ENCODE results near the gene HLA-F. TPM values are rescaled to one million over a fixed set of nuclear protein-coding genes. Genes with fewer than 3 reads are reported as not detected.

HLA-F gene
- total RNA-seq, 2 donors from 2014 or later = 220 to 504 TPM

DNA sequence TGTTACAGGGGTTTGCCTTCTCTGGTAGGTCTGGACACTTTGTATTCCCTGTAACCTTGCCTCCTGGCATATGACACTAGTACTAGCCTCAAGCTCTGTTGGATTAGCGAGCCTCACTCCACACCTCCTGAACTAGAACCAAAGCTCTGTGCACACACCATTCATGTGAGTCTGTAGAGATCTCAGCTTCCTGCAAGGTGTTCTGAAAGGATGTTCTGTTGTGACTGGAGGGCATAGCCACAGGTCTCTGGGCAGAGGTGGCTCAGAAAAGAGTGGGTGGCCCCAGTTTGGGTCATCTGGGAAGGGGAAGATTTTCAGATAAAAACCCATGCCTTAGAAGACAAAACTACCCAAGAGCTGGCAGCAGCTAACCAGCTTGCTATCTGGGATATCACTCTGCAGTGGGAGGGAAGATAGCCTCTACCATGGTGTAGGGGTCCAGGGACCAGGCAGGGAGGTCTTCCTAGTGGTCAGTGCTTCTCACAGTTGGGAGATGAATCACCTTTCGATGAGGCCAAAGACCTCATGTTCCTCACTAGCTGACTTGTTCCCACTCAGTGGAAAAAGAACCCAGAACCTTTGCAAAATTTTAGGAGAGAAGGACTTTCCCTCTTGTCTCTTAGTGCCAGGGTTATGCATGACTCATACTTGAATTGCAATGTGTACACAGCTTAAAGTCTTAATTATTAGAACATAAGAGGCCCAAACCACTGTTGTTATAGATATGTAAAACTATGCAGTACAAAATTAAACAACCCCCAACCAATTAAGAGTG is 41.4 kb downstream of the HLA-F start:
- Mint-ChIP-seq H3K27ac (no peak overlapping the region), H3K9me3 (no peaks in the 10 kb centered on the region), H3K36me3 (no peaks in the 10 kb centered on the region)
- no peak for DNase-seq (ENCODE audit: low spot score in 2 of 2)
- peak; percentile 39 to 45 for ATAC-seq

DNA sequence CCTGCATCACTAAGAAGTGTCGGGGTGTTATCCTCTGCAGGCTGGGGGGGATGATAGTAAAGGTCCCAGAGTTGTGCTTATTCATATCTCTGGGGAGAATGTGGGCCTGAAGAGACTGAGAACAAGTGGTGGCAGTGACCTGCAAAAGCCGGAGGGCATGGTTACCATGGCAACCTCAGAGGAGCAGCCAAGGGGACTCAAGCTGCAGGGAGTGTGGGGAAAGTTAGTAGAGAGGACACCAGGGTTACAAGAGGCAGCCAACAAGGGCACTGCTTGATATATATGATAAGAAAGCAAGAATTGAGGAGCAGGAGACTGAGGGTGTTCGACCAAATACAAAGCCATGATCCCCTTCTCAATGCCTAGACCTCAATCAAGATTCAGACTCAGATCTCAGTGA is 46.1 kb downstream of the HLA-F start:
- H3K27ac Mint-ChIP-seq = no peak overlapping the region
- ATAC-seq (no peak), DNase-seq (ENCODE audit: low spot score in 2 of 2) (no peak)

DNA sequence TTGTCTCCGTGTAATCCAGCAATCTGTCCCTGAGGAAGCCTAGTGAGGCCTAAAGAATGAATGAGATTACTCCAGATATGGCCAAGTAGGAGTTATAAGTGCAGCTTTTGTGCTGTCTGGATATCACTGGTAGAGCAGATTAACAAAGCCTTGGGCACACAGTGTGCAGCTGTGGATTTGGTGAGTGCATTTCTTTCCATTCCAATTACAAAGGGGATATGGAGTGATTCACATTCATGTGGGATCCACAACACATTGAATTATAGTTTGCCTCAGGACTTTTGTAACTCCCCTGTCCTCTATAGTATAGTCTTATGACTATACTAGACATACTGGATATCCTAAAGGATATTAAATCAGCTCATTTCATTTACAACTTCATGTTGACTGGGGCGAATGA is 47.1 kb downstream of the HLA-F start:
- Mint-ChIP-seq H3K9me3 (no peaks in the 10 kb centered on the region), H3K36me3 (no peaks in the 10 kb centered on the region), H3K27ac (no peak overlapping the region)
- ATAC-seq = no peak
- DNase-seq (ENCODE audit: low spot score in 2 of 2) = no peak

More for the DNA sequence above, 46.1 kb downstream of the HLA-F start:
- no peaks in the 10 kb centered on the region for H3K36me3 Mint-ChIP-seq
- no peaks in the 10 kb centered on the region for H3K9me3 Mint-ChIP-seq

DNA sequence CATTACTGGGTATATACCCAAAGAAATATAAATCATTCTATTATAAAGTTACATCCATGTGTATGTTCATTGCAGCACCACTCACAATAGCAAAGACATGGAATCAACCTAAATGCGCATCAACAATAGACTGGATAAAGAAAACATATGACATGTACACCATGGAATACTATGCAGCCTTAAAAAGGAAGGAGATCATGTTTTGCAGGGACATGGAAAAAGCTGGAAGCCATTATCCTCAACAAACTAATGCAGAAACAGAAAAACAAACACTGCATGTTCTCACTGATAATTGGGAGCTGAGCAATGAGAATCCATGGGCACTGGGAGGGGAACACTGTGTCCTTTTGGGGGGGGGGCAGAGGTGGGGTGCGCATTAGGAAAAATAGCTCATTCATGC is 53.5 kb downstream of the HLA-F start:
- DNase-seq (ENCODE audit: low spot score in 2 of 2) = no peak

More for the DNA sequence above, 53.5 kb downstream of the HLA-F start:
- H3K27ac Mint-ChIP-seq = no peak overlapping the region
- no peak for ATAC-seq
- peaks cover 0 to 7% of the 10 kb centered on the region in 2 donors for H3K9me3 Mint-ChIP-seq
- peaks cover 6 to 10% of the 10 kb centered on the region in 2 donors for H3K36me3 Mint-ChIP-seq

Other genes starting within 250 kb of the HLA-F start
- not detected for gene MAS1L, start 235.5 kb upstream of the HLA-F start, total RNA-seq
- under 1 TPM in 1 of 2 donors, not detected in 1; 0.54 TPM for gene UBD, start 163.7 kb upstream of the HLA-F start, total RNA-seq
- gene OR2H2, start 138.3 kb upstream of the HLA-F start, total RNA-seq = not detected
- 10 to 100 TPM; 21.7 to 25.3 TPM for gene GABBR1, start 90.3 kb upstream of the HLA-F start, total RNA-seq
- not detected for gene MOG, start 66.3 kb upstream of the HLA-F start, total RNA-seq
- gene ZFP57, start 42.3 kb upstream of the HLA-F start, total RNA-seq = 1 to 10 TPM in 1 of 2 donors, not detected in 1; 5.9 TPM
- gene HLA-G, start 104.4 kb downstream of the HLA-F start, total RNA-seq = under 1 TPM in 1 of 2 donors, not detected in 1; 0.91 TPM
- gene HLA-A, start 219.1 kb downstream of the HLA-F start, total RNA-seq = 1,000 to 10,000 TPM; 1,088 to 2,034 TPM

All from activated naive CD4-positive, alpha-beta T cell treated with anti-CD3 and anti-CD28 coated beads, Interleukin-2, amount 50 U/mL, for 72 hours (primary cell).